PC-9 (cell line): ENCODE results near the gene TIGD1. TPM values are rescaled to one million over a fixed set of nuclear protein-coding genes. Genes with fewer than 3 reads are reported as not detected.

Source experiments
- BruUV-seq: library from RNA; stranded (reverse); fragments of 400-500 nt; replicated peaks from 2 replicates; lab custom pipeline; 2021; lab: Mats Ljungman, UMichigan
- CTCF ChIA-PET: fragments of 300-600 bp; sonication (Branson Sonifier 250); formaldehyde crosslinking; loops from one replicate; lab custom pipeline; 2022; ENCODE audit warnings: antibody characterized with exemption; lab: Charles Lee
- POLR2A ChIA-PET: fragments of 300-600 bp; sonication (Branson Sonifier 250); formaldehyde crosslinking; loops from one replicate; lab custom pipeline; 2022; ENCODE audit warnings: antibody characterized with exemption; ENCODE audit not compliant: unreplicated experiment; lab: Charles Lee
- DNase-seq, 2 experiments: peaks; one replicate each; pipeline versions ENCODE4 v3.0.0 to v3.0.0-alpha.2; 2015 to 2022; ENCODE audit warnings: mixed read lengths in 1 of 2
- H2AFZ ChIP-seq: fragments of 200-600 bp; sonication (generic); 2 replicates; pipeline ENCODE4 v1.8.1; 2017; ENCODE audit warnings: antibody characterized with exemption
- H3F3A ChIP-seq: fragments of 200-600 bp; sonication (generic); 2 replicates; pipeline ENCODE4 v1.8.1; 2017; ENCODE audit warnings: antibody characterized with exemption, mild to moderate bottlenecking, low read depth; ENCODE audit not compliant: insufficient read depth
- H3K27ac ChIP-seq: fragments of 200-600 bp; sonication (generic); 2 replicates; pipeline ENCODE4 v1.6.1; 2016; ENCODE audit warnings: mixed run types
- H3K27me3 ChIP-seq: fragments of 200-600 bp; sonication (generic); 2 replicates; pipeline ENCODE4 v1.6.1; 2016; ENCODE audit warnings: low read depth, mixed run types; ENCODE audit not compliant: insufficient read depth
- H3K36me3 ChIP-seq: fragments of 200-600 bp; sonication (generic); 2 replicates; pipeline ENCODE4 v1.6.1; 2016; ENCODE audit warnings: low read depth, mixed run types
- H3K4me1 ChIP-seq: fragments of 200-600 bp; sonication (generic); replicated peaks from 2 replicates; pipeline ENCODE4 v1.6.1; 2016; ENCODE audit warnings: mixed run types; ENCODE audit not compliant: insufficient read depth
- H3K4me2 ChIP-seq: fragments of 200-600 bp; sonication (generic); 2 replicates; pipeline ENCODE4 v1.6.1; 2017; ENCODE audit warnings: mixed run types
- H3K4me3 ChIP-seq: fragments of 200-600 bp; sonication (generic); 2 replicates; pipeline ENCODE4 v1.6.1; 2016; ENCODE audit warnings: mixed run types
- H3K79me2 ChIP-seq: fragments of 200-600 bp; sonication (generic); 2 replicates; pipeline ENCODE4 v1.6.1; 2017; ENCODE audit warnings: low read depth, mixed run types
- H3K9me2 ChIP-seq: fragments of 200-600 bp; sonication (generic); 2 replicates; pipeline ENCODE4 v1.8.1; 2017; ENCODE audit warnings: mild to moderate bottlenecking; ENCODE audit not compliant: insufficient read depth
- H3K9me3 ChIP-seq: fragments of 200-600 bp; sonication (generic); 2 replicates; pipeline ENCODE4 v1.8.1; 2016; ENCODE audit warnings: low read depth; ENCODE audit not compliant: insufficient read depth
- H4K20me1 ChIP-seq: fragments of 200-600 bp; sonication (generic); 2 replicates; pipeline ENCODE4 v1.8.1; 2017; ENCODE audit not compliant: insufficient read depth
- EZH2 ChIP-seq: fragments of 200-600 bp; sonication (generic); IDR thresholded peaks from 2 replicates; pipeline ENCODE4 v1.8.0; 2017; ENCODE audit warnings: antibody characterized with exemption, low read depth
- intact Hi-C: fragments of 100-400 bp; cut with micrococcal nuclease; formaldehyde crosslinking; loops from one replicate; pipeline ENCODE4 v1.10.0; 2022; ENCODE audit not compliant: unreplicated experiment
- total RNA-seq: library from RNA; stranded (reverse); gene quantifications from 2 replicates; pipeline ENCODE4 v1.2.3, GENCODE V29; 2021
- TF ChIP-seq, protein P1 (sequence below): fragments of 200-600 bp; sonication (generic); conservative IDR thresholded peaks from 2 replicates; pipeline ENCODE4 v1.6.1; 2017; ENCODE audit warnings: mixed run types, antibody characterized with exemption, mild to moderate bottlenecking, moderate library complexity

TIGD1 gene
- total RNA-seq, 1 experiment from 2014 or later, result 12.7 TPM

DNA sequence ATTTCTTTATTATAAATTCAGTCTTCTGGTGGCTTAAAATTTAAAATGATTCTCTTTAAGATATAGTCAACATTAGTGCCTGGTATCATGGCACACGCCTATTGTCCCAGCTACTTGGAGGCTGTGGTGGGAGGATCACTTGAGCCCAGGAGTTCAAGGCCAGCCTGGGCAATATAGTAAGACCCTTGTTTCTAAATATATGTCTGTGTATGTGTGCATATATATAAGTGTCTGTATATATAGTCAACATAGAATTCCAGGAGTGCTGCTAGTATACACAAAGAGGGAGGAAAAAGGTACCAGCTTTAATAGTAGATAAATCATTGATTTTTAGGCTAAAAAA is 25.0 kb upstream of the TIGD1 start:
- CTCF ChIA-PET, result no interaction called here
- TF ChIP-seq, protein P1, sequence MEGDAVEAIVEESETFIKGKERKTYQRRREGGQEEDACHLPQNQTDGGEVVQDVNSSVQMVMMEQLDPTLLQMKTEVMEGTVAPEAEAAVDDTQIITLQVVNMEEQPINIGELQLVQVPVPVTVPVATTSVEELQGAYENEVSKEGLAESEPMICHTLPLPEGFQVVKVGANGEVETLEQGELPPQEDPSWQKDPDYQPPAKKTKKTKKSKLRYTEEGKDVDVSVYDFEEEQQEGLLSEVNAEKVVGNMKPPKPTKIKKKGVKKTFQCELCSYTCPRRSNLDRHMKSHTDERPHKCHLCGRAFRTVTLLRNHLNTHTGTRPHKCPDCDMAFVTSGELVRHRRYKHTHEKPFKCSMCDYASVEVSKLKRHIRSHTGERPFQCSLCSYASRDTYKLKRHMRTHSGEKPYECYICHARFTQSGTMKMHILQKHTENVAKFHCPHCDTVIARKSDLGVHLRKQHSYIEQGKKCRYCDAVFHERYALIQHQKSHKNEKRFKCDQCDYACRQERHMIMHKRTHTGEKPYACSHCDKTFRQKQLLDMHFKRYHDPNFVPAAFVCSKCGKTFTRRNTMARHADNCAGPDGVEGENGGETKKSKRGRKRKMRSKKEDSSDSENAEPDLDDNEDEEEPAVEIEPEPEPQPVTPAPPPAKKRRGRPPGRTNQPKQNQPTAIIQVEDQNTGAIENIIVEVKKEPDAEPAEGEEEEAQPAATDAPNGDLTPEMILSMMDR, result no peak
- no peak for TF ChIP-seq EZH2

DNA sequence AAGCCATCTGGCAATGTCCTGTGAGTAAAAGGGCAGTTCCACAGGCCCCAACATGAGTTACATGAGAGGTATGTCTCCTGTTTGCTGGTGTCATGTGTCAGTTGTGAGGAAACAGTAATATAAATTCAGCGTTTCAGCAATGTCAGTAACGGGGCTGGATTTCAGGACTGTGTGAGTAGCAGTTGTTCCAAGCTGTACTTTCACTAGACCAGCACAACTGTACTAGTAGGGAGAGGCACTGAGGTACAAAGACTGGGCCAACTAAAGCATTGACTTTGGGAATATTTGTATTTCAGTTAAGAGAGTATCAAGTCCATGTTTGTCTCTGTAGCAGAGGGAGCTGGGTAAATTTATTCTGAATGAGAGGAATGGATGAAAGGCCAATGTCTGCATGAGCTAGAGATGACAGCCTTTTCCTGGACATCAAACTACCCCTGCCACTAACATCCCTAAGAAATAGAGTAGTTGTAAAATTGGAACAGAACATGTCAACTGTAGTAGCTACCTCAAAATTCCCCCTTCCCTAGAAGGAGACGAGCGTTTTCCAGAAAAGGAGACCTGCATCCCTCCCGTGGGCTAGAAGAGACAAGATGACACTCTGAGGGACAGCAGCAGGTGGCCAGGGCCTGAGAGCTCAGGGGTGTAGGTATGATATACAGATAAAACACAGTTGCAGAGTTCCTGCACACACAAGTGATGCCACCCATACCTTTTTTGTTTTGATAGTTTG is 24.5 kb upstream of the TIGD1 start:
- ChIA-PET CTCF (no interaction called here), POLR2A (interaction anchor here (0.6 kb wide), 1 partner anchor 1110 kb away, joined by 4 read pairs; the partner anchor contains the start of gene NCL)
- Histone ChIP-seq H2AFZ (no peak overlapping the region), H3K9me3 (no peaks in the 10 kb centered on the region), H3K27me3 (no peaks in the 10 kb centered on the region), H3K27ac (no peak overlapping the region), H3K9me2 (no peaks in the 10 kb centered on the region), H3K4me1 (no peaks in the 10 kb centered on the region), H3K36me3 (no peaks in the 10 kb centered on the region), H3K4me2 (no peak overlapping the region), H4K20me1 (no peaks in the 10 kb centered on the region), H3K4me3 (no peak overlapping the region), H3F3A (no peaks in the 10 kb centered on the region), H3K79me2 (no peaks in the 10 kb centered on the region)
- TF ChIP-seq, protein P1, result no peak
- TF ChIP-seq EZH2, result no peak
- BruUV-seq, result no TSS peak
- intact Hi-C loops, result no loop called here
- DNase-seq, result no peak

More for the DNA sequence above, 25.0 kb upstream of the TIGD1 start:
- POLR2A ChIA-PET, result interaction anchor here (0.6 kb wide), 1 partner anchor 1111 kb away, joined by 4 read pairs; the partner anchor contains the start of gene NCL
- Histone ChIP-seq H3K27ac (no peak overlapping the region), H3K27me3 (no peaks in the 10 kb centered on the region), H4K20me1 (no peaks in the 10 kb centered on the region), H3K36me3 (no peaks in the 10 kb centered on the region), H3F3A (no peaks in the 10 kb centered on the region), H3K4me2 (no peak overlapping the region), H3K9me3 (no peaks in the 10 kb centered on the region), H3K79me2 (no peaks in the 10 kb centered on the region), H2AFZ (no peak overlapping the region), H3K4me1 (no peaks in the 10 kb centered on the region), H3K9me2 (no peaks in the 10 kb centered on the region), H3K4me3 (no peak overlapping the region)
- no peak for DNase-seq
- intact Hi-C loops, result no loop called here
- BruUV-seq, result no TSS peak

DNA sequence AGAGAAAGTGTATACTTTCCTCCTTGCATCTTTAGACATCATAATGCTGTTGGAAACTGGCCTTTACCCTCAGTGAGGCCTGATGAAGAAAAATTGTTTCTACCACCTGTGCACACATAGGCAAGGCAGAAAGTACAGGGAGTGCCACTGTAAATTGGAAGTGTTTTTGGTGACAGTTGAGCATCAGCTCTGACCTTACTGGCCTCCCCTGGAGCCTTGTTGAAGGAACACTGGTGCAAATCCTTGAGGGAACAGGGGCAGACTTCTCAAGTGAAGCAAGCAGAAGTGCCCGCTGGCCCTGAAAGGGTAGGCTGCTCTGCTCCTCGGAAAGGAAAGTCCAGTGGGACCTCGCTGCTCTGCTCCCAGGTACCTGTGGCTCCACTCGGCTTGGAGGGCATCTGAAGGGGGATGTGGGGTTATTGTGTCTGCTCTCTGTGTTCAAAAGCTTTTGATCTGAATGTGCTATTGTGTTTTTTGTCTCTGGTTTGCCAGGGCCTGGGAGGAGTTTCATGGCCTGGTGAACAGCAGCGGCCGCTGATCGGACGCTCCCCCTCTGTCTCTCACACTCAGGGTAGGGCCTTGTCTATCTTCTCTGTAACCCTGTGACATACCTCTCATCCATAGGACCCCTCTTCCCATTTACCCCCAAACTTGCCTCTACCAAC is 23.5 kb upstream of the TIGD1 start:
- Histone ChIP-seq H3K9me3 (no peaks in the 10 kb centered on the region), H3K27ac (no peak overlapping the region), H3F3A (no peaks in the 10 kb centered on the region), H2AFZ (no peak overlapping the region), H3K27me3 (no peaks in the 10 kb centered on the region), H3K4me3 (no peak overlapping the region), H3K79me2 (no peaks in the 10 kb centered on the region), H3K36me3 (no peaks in the 10 kb centered on the region), H3K9me2 (no peaks in the 10 kb centered on the region), H3K4me1 (no peaks in the 10 kb centered on the region), H3K4me2 (no peak overlapping the region), H4K20me1 (no peaks in the 10 kb centered on the region)
- POLR2A ChIA-PET, result no interaction called here
- no peak for DNase-seq
- CTCF ChIA-PET, result no interaction called here
- intact Hi-C loops, result no loop called here
- BruUV-seq, result no TSS peak
- TF ChIP-seq, protein P1, result no peak
- no peak for TF ChIP-seq EZH2
